A549 treated with GW870086 at 1 μM for 4 hours (cell line): ENCODE measurements around the gene CLDN22. TPM values are rescaled to one million over a fixed set of nuclear protein-coding genes. Genes with fewer than 3 reads are reported as not detected.

Experiments used
- total RNA-seq: library from RNA; stranded (reverse); fragments of 200-300 nt; extraction: Qiagen RNA extraction; gene quantifications from 5 replicates; pipeline ENCODE4 v1.2.3, GENCODE V29; 2022; ENCODE audit warnings: low read depth

Gene CLDN22
- total RNA-seq = not detected in 5 replicates

GRCh38 chr4:183320211-183321059 is at the start of gene CLDN22:
Gene CLDN22 (minus strand): TSS chr4:183320276. CDS start chr4:183320218, 58 bp downstream.

GRCh38 chr4:183322326-183322725 is 2.2 kb upstream of the CLDN22 start, which contains the start of gene CLDN24:
Gene CLDN24 (minus strand): TSS chr4:183322426. CDS start chr4:183322426, 0 bp downstream.

Other genes with a start within 250 kb of the CLDN22 start
- 10.1 to 18.6 TPM (median 17.1 TPM) in 5 replicates for gene WWC2, start 221.0 kb downstream of the CLDN22 start, total RNA-seq
- not detected in 5 replicates for gene CLDN24, start 2.1 kb upstream of the CLDN22 start, total RNA-seq
- gene CDKN2AIP, start 124.4 kb upstream of the CLDN22 start, total RNA-seq = 9.4 to 10.7 TPM (median 10.1 TPM) in 5 replicates
- 8.1 to 10.2 TPM (median 9.0 TPM) in 5 replicates for gene ING2, start 184.8 kb upstream of the CLDN22 start, total RNA-seq